Endothelial cell of umbilical vein (primary cell): ENCODE results near the gene SORCS3. TPM values are rescaled to one million over a fixed set of nuclear protein-coding genes. Genes with fewer than 3 reads are reported as not detected.

Source experiments
- BruUV-seq: library from RNA; stranded (reverse); fragments of 400-500 nt; replicated peaks from 2 replicates; lab custom pipeline; 2021; lab: Mats Ljungman, UMichigan
- CTCF ChIA-PET: fragments of 300-600, 350-600 bp; sonication (Branson Sonifier 250); formaldehyde crosslinking; loops from one replicate; lab custom pipeline; 2021; ENCODE audit warnings: antibody characterized with exemption, inconsistent platforms; lab: Charles Lee
- POLR2A ChIA-PET: fragments of 300-600, 350-600 bp; sonication (Branson Sonifier 250); formaldehyde crosslinking; loops from one replicate; lab custom pipeline; 2021; ENCODE audit warnings: antibody characterized with exemption, inconsistent platforms; lab: Charles Lee
- DNase-seq: peaks from one replicate; pipeline ENCODE4 v3.0.0-alpha.2; 2011; ENCODE audit warnings: low read depth, low spot score
- FAIRE-seq: peaks from 2 replicates; lab custom pipeline; 2011; peaks lifted over from hg19 to GRCh38; lab: Jason Lieb, UNC
- H2AFZ ChIP-seq: 2 replicates; pipeline ENCODE4 v1.6.0; 2012; ENCODE audit warnings: low read depth, low read length, control low read depth, inconsistent platforms
- H3K27ac ChIP-seq: 2 replicates; pipeline ENCODE4 v1.5.1; 2011; ENCODE audit warnings: low read depth, mild to moderate bottlenecking, control low read depth, low read length, moderate library complexity; ENCODE audit not compliant: insufficient read depth
- H3K27me3 ChIP-seq, 2 experiments: 2 replicates each; pipeline versions ENCODE4 v1.6.0 to v1.6.1; 2011; ENCODE audit warnings: low read length in 2 of 2, mixed read lengths in 1 of 2; ENCODE audit not compliant: control insufficient read depth in 2 of 2, insufficient read depth in 2 of 2
- H3K36me3 ChIP-seq, 2 experiments: 2 replicates in 1 of 2; 3 replicates in 1 of 2; pipeline ENCODE4 v1.5.1; 2011; ENCODE audit warnings: low read length in 2 of 2, mild to moderate bottlenecking in 1 of 2, moderate library complexity in 1 of 2; ENCODE audit not compliant: control insufficient read depth in 2 of 2, insufficient read depth in 2 of 2; ENCODE audit errors: extremely low read depth in 1 of 2
- H3K4me1 ChIP-seq: 3 replicates; pipeline ENCODE4 v1.5.1; 2011; ENCODE audit warnings: mild to moderate bottlenecking, low read length; ENCODE audit not compliant: control insufficient read depth, insufficient read depth; ENCODE audit errors: extremely low read depth
- H3K4me2 ChIP-seq: 2 replicates; pipeline ENCODE4 v1.6.1; 2011; ENCODE audit warnings: low read length, control low read depth, mixed read lengths; ENCODE audit not compliant: insufficient read depth
- H3K4me3 ChIP-seq, 3 experiments: fragments of 200-600 bp in 1 of 3; sonication (generic), shearing (Covaris generic) in 1 of 3; replicated peaks in 1 of 3; 2 replicates each; pipeline ENCODE4 v1.5.1; 2011 to 2016; ENCODE audit warnings: control low read depth in 3 of 3, low read length in 3 of 3, mild to moderate bottlenecking in 2 of 3, inconsistent platforms in 1 of 3, low read depth in 1 of 3, moderate library complexity in 1 of 3; ENCODE audit not compliant: insufficient read depth in 1 of 3
- H3K79me2 ChIP-seq: 2 replicates; pipeline ENCODE4 v1.6.0; 2012; ENCODE audit warnings: low read length, inconsistent platforms; ENCODE audit not compliant: control insufficient read depth, insufficient read depth
- H3K9ac ChIP-seq: replicated peaks from 2 replicates; pipeline ENCODE3; 2011; ENCODE audit warnings: low read length, control low read depth; ENCODE audit not compliant: insufficient read depth; ENCODE audit errors: extremely low read depth
- H3K9me1 ChIP-seq: replicated peaks from 3 replicates; pipeline ENCODE4 v1.6.0; 2011; ENCODE audit warnings: mild to moderate bottlenecking, low read length; ENCODE audit not compliant: control insufficient read depth, insufficient read depth; ENCODE audit errors: extremely low read depth
- H3K9me3 ChIP-seq: replicated peaks from 2 replicates; pipeline ENCODE4 v1.5.1; 2012; ENCODE audit warnings: low read length, inconsistent platforms; ENCODE audit not compliant: control insufficient read depth, insufficient read depth
- H4K20me1 ChIP-seq: replicated peaks from 2 replicates; pipeline ENCODE3; 2011; ENCODE audit warnings: mild to moderate bottlenecking, low read length; ENCODE audit not compliant: control insufficient read depth, insufficient read depth; ENCODE audit errors: extremely low read depth
- EZH2 ChIP-seq: IDR thresholded peaks from 2 replicates; pipeline ENCODE4 v1.6.1; 2012; ENCODE audit warnings: borderline replicate concordance, low read depth, mild to moderate bottlenecking, moderate library complexity, low read length, inconsistent platforms; ENCODE audit not compliant: severe bottlenecking
- FOS ChIP-seq: IDR thresholded peaks from 2 replicates; pipeline ENCODE4 v1.6.1; 2011; ENCODE audit warnings: mild to moderate bottlenecking, low read length, moderate library complexity, borderline replicate concordance; ENCODE audit not compliant: insufficient read depth
- GATA2 ChIP-seq: IDR thresholded peaks from 2 replicates; pipeline ENCODE4 v1.7.0; 2011; ENCODE audit warnings: low read depth, mild to moderate bottlenecking, moderate library complexity, mixed read lengths, low read length; ENCODE audit not compliant: insufficient read length, insufficient read depth
- JUN ChIP-seq: IDR thresholded peaks from 2 replicates; pipeline ENCODE4 v1.6.1; 2011; ENCODE audit warnings: borderline replicate concordance, low read depth; ENCODE audit not compliant: insufficient read length, insufficient read depth
- MYC ChIP-seq: IDR thresholded peaks from one replicate; pipeline ENCODE4 v1.6.1; 2011; ENCODE audit warnings: mild to moderate bottlenecking, low read depth, low read length
- POLR2A ChIP-seq: IDR thresholded peaks from 2 replicates; pipeline ENCODE4 v1.6.1; 2012; ENCODE audit warnings: low read depth, mild to moderate bottlenecking, control low read depth, low read length
- POLR2AphosphoS5 ChIP-seq: IDR thresholded peaks from 2 replicates; pipeline ENCODE4 v1.6.1; 2012; ENCODE audit warnings: low read depth, mild to moderate bottlenecking, control low read depth, low read length, moderate library complexity; ENCODE audit not compliant: insufficient read depth
- dilution Hi-C: fragments of 300-500 bp; cut with MboI; formaldehyde crosslinking; loops from one replicate; pipeline ENCODE4 v1.15.0; 2019; ENCODE audit warnings: low sequenced_read_pairs; ENCODE audit not compliant: extremely low pct_ligation_motif_present
- intact Hi-C: fragments of 100-400 bp; cut with micrococcal nuclease; formaldehyde crosslinking; loops from one replicate; pipeline ENCODE4 v1.10.0; 2022
- polyA plus RNA-seq, 4 experiments: library from polyadenylated mRNA; depleted of rRNA in 3 of 4; stranded (reverse) in 3 of 4; unstranded in 1 of 4; fragments of >200 nt; gene quantifications; 2 replicates each; pipeline versions ENCODE4 v1.2.1 to v1.2.3, GENCODE V29; 2011 to 2012; ENCODE audit warnings: missing spikeins in 1 of 4
- total RNA-seq: library from RNA; stranded (reverse); gene quantifications from 2 replicates; pipeline ENCODE4 v1.2.3, GENCODE V29; 2021
- TF ChIP-seq, protein P1 (sequence below), 2 donors: IDR thresholded peaks; 1 replicate in 1 of 2; 2 replicates in 1 of 2; pipeline ENCODE4 v1.5.1; 2011; ENCODE audit warnings: low read length in 2 of 2, mild to moderate bottlenecking in 2 of 2, moderate library complexity in 2 of 2, control low read depth in 1 of 2, inconsistent platforms in 1 of 2, low read depth in 1 of 2; ENCODE audit not compliant: insufficient read depth in 1 of 2; ENCODE audit errors: extremely low read depth in 1 of 2
- TF ChIP-seq, protein P2 (sequence below): IDR thresholded peaks from 2 replicates; pipeline ENCODE4 v1.6.1; 2011; ENCODE audit not compliant: insufficient read depth, insufficient read length

SORCS3 gene
- total and polyA plus RNA-seq, 2 donors (not counting 3 experiments of a cell fraction or from before 2014, with no cell fraction given) = not detected

DNA sequence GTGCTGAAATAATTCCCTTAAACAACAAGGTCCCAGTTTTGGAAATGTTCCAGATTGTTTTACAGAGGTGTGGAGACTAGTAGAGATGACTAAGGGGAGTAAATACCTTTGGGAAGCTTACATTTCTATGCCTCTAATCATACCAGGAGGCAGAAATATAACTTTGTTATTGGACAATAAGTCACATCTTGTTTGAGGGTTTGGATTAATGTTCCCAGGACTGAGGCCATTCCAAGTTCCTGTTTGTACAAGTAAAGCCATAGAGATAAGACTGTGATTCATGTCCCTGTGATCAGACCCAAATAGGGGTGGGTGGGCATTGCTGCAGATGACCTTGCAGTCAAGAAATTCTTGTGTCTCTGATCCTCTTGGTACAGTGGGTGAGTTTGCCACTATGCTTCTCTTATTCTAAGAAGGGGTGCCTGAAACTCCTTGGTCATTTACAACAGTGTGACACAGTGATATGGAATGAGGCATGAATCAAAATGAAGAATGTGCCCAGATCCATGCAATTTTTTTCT, 508.3 kb downstream of the SORCS3 start:
- no peak overlapping the region for H3K27ac ChIP-seq
- DNase-seq (no peak), FAIRE-seq (no peak)
- TF ChIP-seq FOS = no peak
- no peak for TF ChIP-seq MYC
- no peak for TF ChIP-seq JUN
- TF ChIP-seq, protein P1, sequence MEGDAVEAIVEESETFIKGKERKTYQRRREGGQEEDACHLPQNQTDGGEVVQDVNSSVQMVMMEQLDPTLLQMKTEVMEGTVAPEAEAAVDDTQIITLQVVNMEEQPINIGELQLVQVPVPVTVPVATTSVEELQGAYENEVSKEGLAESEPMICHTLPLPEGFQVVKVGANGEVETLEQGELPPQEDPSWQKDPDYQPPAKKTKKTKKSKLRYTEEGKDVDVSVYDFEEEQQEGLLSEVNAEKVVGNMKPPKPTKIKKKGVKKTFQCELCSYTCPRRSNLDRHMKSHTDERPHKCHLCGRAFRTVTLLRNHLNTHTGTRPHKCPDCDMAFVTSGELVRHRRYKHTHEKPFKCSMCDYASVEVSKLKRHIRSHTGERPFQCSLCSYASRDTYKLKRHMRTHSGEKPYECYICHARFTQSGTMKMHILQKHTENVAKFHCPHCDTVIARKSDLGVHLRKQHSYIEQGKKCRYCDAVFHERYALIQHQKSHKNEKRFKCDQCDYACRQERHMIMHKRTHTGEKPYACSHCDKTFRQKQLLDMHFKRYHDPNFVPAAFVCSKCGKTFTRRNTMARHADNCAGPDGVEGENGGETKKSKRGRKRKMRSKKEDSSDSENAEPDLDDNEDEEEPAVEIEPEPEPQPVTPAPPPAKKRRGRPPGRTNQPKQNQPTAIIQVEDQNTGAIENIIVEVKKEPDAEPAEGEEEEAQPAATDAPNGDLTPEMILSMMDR (IDR thresholded peaks at IDR 0.05; ENCODE audit: extremely low read depth in 1 of 2, insufficient read depth in 1 of 2, low read depth in 1 of 2, low read length in 2 of 2) = no peak
- no peak for TF ChIP-seq GATA2
- no peak for TF ChIP-seq POLR2AphosphoS5
- no peak for TF ChIP-seq EZH2
- no peak for TF ChIP-seq POLR2A
- TF ChIP-seq, protein P2, sequence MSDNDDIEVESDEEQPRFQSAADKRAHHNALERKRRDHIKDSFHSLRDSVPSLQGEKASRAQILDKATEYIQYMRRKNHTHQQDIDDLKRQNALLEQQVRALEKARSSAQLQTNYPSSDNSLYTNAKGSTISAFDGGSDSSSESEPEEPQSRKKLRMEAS = no peak
- H3K79me2 ChIP-seq = no peaks in the 10 kb centered on the region
- peaks cover 8% of the 10 kb centered on the region for H3K9me3 ChIP-seq
- H3K4me2 ChIP-seq = no peak overlapping the region
- ChIA-PET CTCF (no interaction called here), POLR2A (no interaction called here)
- dilution Hi-C loops (no loop called here), intact Hi-C loops (no loop called here)
- H3K9me1 ChIP-seq = no peaks in the 10 kb centered on the region
- no peaks in the 10 kb centered on the region for H3K27me3 ChIP-seq
- no peak overlapping the region for H2AFZ ChIP-seq
- H3K4me3 ChIP-seq = no peak overlapping the region
- no peaks in the 10 kb centered on the region for H3K4me1 ChIP-seq
- no peak overlapping the region for H3K9ac ChIP-seq
- H4K20me1 ChIP-seq = no peaks in the 10 kb centered on the region
- BruUV-seq = no TSS peak
- no peaks in the 10 kb centered on the region for H3K36me3 ChIP-seq
